PC-3 (cell line): ENCODE results near the gene AJAP1.

Source experiments
- CTCF ChIP-seq: fragments of 300-600 bp; sonication (generic); conservative IDR thresholded peaks from 2 replicates; pipeline ENCODE4 v1.5.1; 2017; ENCODE audit warnings: antibody characterized with exemption, low read depth, mild to moderate bottlenecking, low read length
- EZH2phosphoT487 ChIP-seq: fragments of 300-600 bp; sonication (generic); IDR thresholded peaks from 2 replicates; pipeline ENCODE4 v1.6.1; 2018; ENCODE audit warnings: mild to moderate bottlenecking, antibody characterized with exemption, low read length, borderline replicate concordance

GRCh38 chr1:4838231-4838630 is 183.8 kb downstream of the AJAP1 start:
- TF ChIP-seq CTCF (no peak), EZH2phosphoT487 (no peak)
